H1 (cell line): ENCODE data around the gene OTX2. TPM values are rescaled to one million over a fixed set of nuclear protein-coding genes. Genes with fewer than 3 reads are reported as not detected.

Experiments
- CTCF ChIA-PET: fragments of 300-600 bp; sonication (Branson Sonifier 250); formaldehyde crosslinking; loops from one replicate; lab custom pipeline; 2021; ENCODE audit not compliant: partially characterized antibody; lab: Charles Lee
- POLR2A ChIA-PET: fragments of 300-600 bp; sonication (Branson Sonifier 250); formaldehyde crosslinking; loops from one replicate; lab custom pipeline; 2021; ENCODE audit warnings: inconsistent platforms; ENCODE audit not compliant: partially characterized antibody; lab: Charles Lee
- DNase-seq, 2 experiments: peaks; one replicate each; pipeline versions ENCODE4 v3.0.0 to v3.0.0-alpha.2; 2010 to 2022; ENCODE audit warnings: low spot score in 2 of 2, low read depth in 1 of 2, mixed read lengths in 1 of 2
- FAIRE-seq: peaks from 2 replicates; lab custom pipeline; 2011; peaks lifted over from hg19 to GRCh38; lab: Jason Lieb, UNC
- H2AFZ ChIP-seq: 2 replicates; pipeline ENCODE4 v1.8.1; 2012; ENCODE audit warnings: low read length, inconsistent platforms
- H2AK5ac ChIP-seq: 2 replicates; pipeline ENCODE4 v1.6.1; 2013; ENCODE audit warnings: low read depth, low read length
- H2BK120ac ChIP-seq: replicated peaks from 2 replicates; pipeline ENCODE3; 2013; ENCODE audit warnings: low read depth, low read length, inconsistent platforms
- H2BK12ac ChIP-seq: 2 replicates; pipeline ENCODE4 v1.6.1; 2013; ENCODE audit warnings: low read depth, low read length
- H2BK15ac ChIP-seq: 2 replicates; pipeline ENCODE4 v1.6.1; 2013; ENCODE audit warnings: low read length
- H2BK20ac ChIP-seq: 2 replicates; pipeline ENCODE4 v1.6.1; 2013; ENCODE audit warnings: low read length
- H2BK5ac ChIP-seq: 2 replicates; pipeline ENCODE4 v1.6.1; 2013; ENCODE audit warnings: low read depth, low read length
- H3K14ac ChIP-seq: 2 replicates; pipeline ENCODE4 v1.6.1; 2013; ENCODE audit warnings: inconsistent platforms; ENCODE audit not compliant: insufficient read length
- H3K18ac ChIP-seq: 2 replicates; pipeline ENCODE4 v1.6.1; 2013; ENCODE audit warnings: low read length; ENCODE audit errors: extremely low read depth
- H3K23ac ChIP-seq: 2 replicates; pipeline ENCODE4 v1.6.1; 2013; ENCODE audit warnings: inconsistent platforms; ENCODE audit not compliant: insufficient read length
- H3K23me2 ChIP-seq: 2 replicates; pipeline ENCODE4 v1.6.1; 2013; ENCODE audit warnings: low read depth, low read length
- H3K27ac ChIP-seq: 2 replicates; pipeline ENCODE4 v1.6.1; 2011; ENCODE audit warnings: low read depth, low read length, inconsistent platforms
- H3K27me3 ChIP-seq, 4 experiments: replicated peaks in 1 of 4; 1 replicate in 1 of 4; 2 replicates in 3 of 4; pipeline versions ENCODE4 v1.6.1 to v1.8.1; 2011 to 2013; ENCODE audit warnings: low read length in 3 of 4, mild to moderate bottlenecking in 3 of 4, inconsistent platforms in 2 of 4, mixed read lengths in 2 of 4, moderate library complexity in 1 of 4; ENCODE audit not compliant: control insufficient read depth in 3 of 4, insufficient read depth in 3 of 4; ENCODE audit errors: extremely low read depth in 1 of 4
- H3K36me3 ChIP-seq, 4 experiments: 2 replicates each; pipeline versions ENCODE4 v1.6.1 to v1.8.1; 2011 to 2013; ENCODE audit warnings: mild to moderate bottlenecking in 4 of 4, low read length in 3 of 4, moderate library complexity in 2 of 4, control low read depth in 1 of 4, inconsistent platforms in 1 of 4; ENCODE audit not compliant: insufficient read depth in 4 of 4, control insufficient read depth in 2 of 4
- H3K4ac ChIP-seq: replicated peaks from 2 replicates; pipeline ENCODE3; 2013; ENCODE audit warnings: low read length, low read depth, mixed read lengths, inconsistent platforms; ENCODE audit not compliant: insufficient read length
- H3K4me1 ChIP-seq, 4 experiments: replicated peaks in 1 of 4; 1 replicate in 1 of 4; 2 replicates in 3 of 4; pipeline versions ENCODE4 v1.6.1 to v1.8.1; 2011 to 2013; ENCODE audit warnings: low read length in 3 of 4, inconsistent platforms in 2 of 4, mixed read lengths in 1 of 4; ENCODE audit not compliant: insufficient read depth in 4 of 4, control insufficient read depth in 3 of 4
- H3K4me2 ChIP-seq, 2 experiments: 2 replicates each; pipeline versions ENCODE4 v1.6.1 to v1.8.1; 2011 to 2013; ENCODE audit warnings: low read depth in 2 of 2, low read length in 2 of 2, control low read depth in 1 of 2, inconsistent platforms in 1 of 2, mild to moderate bottlenecking in 1 of 2; ENCODE audit not compliant: insufficient read depth in 1 of 2
- H3K4me3 ChIP-seq, 4 experiments: fragments of 200-600, 300-600 bp in 1 of 4; sonication (generic), shearing (Covaris generic), sonication (Bioruptor Twin) in 1 of 4; 2 replicates each; pipeline versions ENCODE4 v1.5.1 to v1.8.1; 2011 to 2016; ENCODE audit warnings: low read length in 4 of 4, low read depth in 3 of 4, control low read depth in 2 of 4, inconsistent platforms in 2 of 4, mild to moderate bottlenecking in 2 of 4, mixed read lengths in 1 of 4, moderate library complexity in 1 of 4; ENCODE audit not compliant: insufficient read depth in 2 of 4; ENCODE audit errors: extremely low read depth in 1 of 4
- H3K56ac ChIP-seq: replicated peaks from 2 replicates; pipeline ENCODE3; 2013; ENCODE audit warnings: low read depth, mild to moderate bottlenecking, mixed read lengths, low read length, inconsistent platforms; ENCODE audit not compliant: insufficient read length
- H3K79me1 ChIP-seq: 2 replicates; pipeline ENCODE4 v1.6.1; 2013; ENCODE audit warnings: low read depth, low read length, control low read depth
- H3K79me2 ChIP-seq, 2 experiments: 2 replicates each; pipeline versions ENCODE4 v1.6.1 to v1.8.1; 2012 to 2013; ENCODE audit warnings: low read length in 2 of 2, mild to moderate bottlenecking in 2 of 2, inconsistent platforms in 1 of 2; ENCODE audit not compliant: insufficient read depth in 2 of 2, control insufficient read depth in 1 of 2
- H3K9ac ChIP-seq, 4 experiments: replicated peaks in 1 of 4; 1 replicate in 1 of 4; 2 replicates in 3 of 4; pipeline versions ENCODE4 v1.6.1 to v1.8.1; 2011 to 2013; ENCODE audit warnings: low read depth in 3 of 4, low read length in 3 of 4, control low read depth in 2 of 4, mild to moderate bottlenecking in 2 of 4, moderate library complexity in 2 of 4, inconsistent platforms in 1 of 4; ENCODE audit errors: extremely low read depth in 1 of 4
- H3K9me3 ChIP-seq, 2 experiments: 2 replicates each; pipeline versions ENCODE4 v1.6.1 to v1.8.1; 2012 to 2013; ENCODE audit warnings: mild to moderate bottlenecking in 2 of 2, moderate library complexity in 2 of 2, control low read depth in 1 of 2, inconsistent platforms in 1 of 2, low read depth in 1 of 2, low read length in 1 of 2, mixed read lengths in 1 of 2; ENCODE audit not compliant: insufficient read depth in 2 of 2
- H4K20me1 ChIP-seq, 2 experiments: replicated peaks in 1 of 2; 2 replicates each; pipeline versions ENCODE3 to v1.8.1; 2011 to 2013; ENCODE audit warnings: inconsistent platforms in 2 of 2, low read length in 2 of 2, mild to moderate bottlenecking in 1 of 2; ENCODE audit not compliant: insufficient read depth in 2 of 2, control insufficient read depth in 1 of 2
- H4K5ac ChIP-seq: 2 replicates; pipeline ENCODE4 v1.6.1; 2013; ENCODE audit warnings: low read length, low read depth, mixed read lengths, inconsistent platforms; ENCODE audit not compliant: insufficient read length
- H4K8ac ChIP-seq: 2 replicates; pipeline ENCODE4 v1.8.0; 2013; ENCODE audit warnings: mild to moderate bottlenecking, moderate library complexity, low read length, inconsistent platforms; ENCODE audit not compliant: insufficient read depth; ENCODE audit errors: extremely low read depth
- H4K91ac ChIP-seq: replicated peaks from 2 replicates; pipeline ENCODE3; 2013; ENCODE audit warnings: low read length, mixed read lengths, inconsistent platforms; ENCODE audit not compliant: insufficient read length
- ATF3 ChIP-seq: IDR thresholded peaks from 2 replicates; pipeline ENCODE4 v1.6.1; 2011; ENCODE audit warnings: low read depth, mild to moderate bottlenecking, low read length; ENCODE audit not compliant: insufficient read depth
- BCL11A ChIP-seq, 2 experiments: IDR thresholded peaks; one replicate each; pipeline ENCODE4 v1.6.1; 2011; ENCODE audit warnings: low read depth in 2 of 2, low read length in 2 of 2, mild to moderate bottlenecking in 2 of 2
- CTCF ChIP-seq, 3 experiments: IDR thresholded peaks; 1 replicate in 2 of 3; 2 replicates in 1 of 3; pipeline versions ENCODE4 v1.5.1 to v1.6.1; 2011; ENCODE audit warnings: low read length in 3 of 3, mild to moderate bottlenecking in 3 of 3, inconsistent platforms in 2 of 3, low read depth in 1 of 3, moderate library complexity in 1 of 3; ENCODE audit not compliant: insufficient read depth in 1 of 3; ENCODE audit errors: control extremely low read depth in 1 of 3
- RBBP5 ChIP-seq: IDR thresholded peaks from 2 replicates; pipeline ENCODE4 v1.7.1; 2012; ENCODE audit warnings: low read depth, mild to moderate bottlenecking, inconsistent platforms, low read length, moderate library complexity, borderline replicate concordance
- SP1 ChIP-seq: IDR thresholded peaks from 2 replicates; pipeline ENCODE4 v1.6.1; 2011; ENCODE audit warnings: low read depth, low read length
- WGBS, 2 experiments: shearing (Covaris generic) in 1 of 2; methylation state at CpG; one replicate each; pipeline versions ENCODE4 v1.1.6 to v1.1.7; 2013 to 2015; ENCODE audit warnings: low lambda C conversion rate in 2 of 2, mixed read lengths in 2 of 2, inconsistent platforms in 1 of 2, low coverage in 1 of 2, missing lambda C conversion rate in 1 of 2; ENCODE audit not compliant: insufficient replicate concordance in 2 of 2, insufficient coverage in 1 of 2, insufficient read length in 1 of 2; ENCODE audit errors: extremely low coverage in 1 of 2, missing lambda C conversion rate in 1 of 2; 5-methylcytosine and 5-hydroxymethylcytosine counted together
- polyA plus RNA-seq, 7 experiments: library from polyadenylated mRNA; depleted of rRNA in 3 of 7; stranded (reverse) in 5 of 7; unstranded in 2 of 7; fragments of >200 nt in 5 of 7; fragments of 200-250 nt in 2 of 7; gene quantifications; 1 replicate in 5 of 7; 2 replicates in 1 of 7; 4 replicates in 1 of 7; pipeline versions ENCODE4 v1.2.1 to v1.2.3, GENCODE V29; 2011 to 2013; ENCODE audit warnings: missing spikeins in 2 of 7, mixed read lengths in 2 of 7
- total RNA-seq: library from RNA; stranded (reverse); fragmentation: NEBNext Ultra II Directional; extraction: Animal tissue kit (Norgen Biotek cat#: 25700); gene quantifications from 2 replicates; pipeline ENCODE4 v1.2.1, GENCODE V29; 2021
- TF ChIP-seq, protein P1 (sequence below): IDR thresholded peaks from 2 replicates; pipeline ENCODE4 v1.6.1; 2012; ENCODE audit warnings: inconsistent platforms

The OTX2 gene
- total and polyA plus RNA-seq, 2 of the 8 experiments (the other 6 are each of a cell fraction or from before 2014, with no cell fraction given) = 33.9 to 155 TPM

DNA sequence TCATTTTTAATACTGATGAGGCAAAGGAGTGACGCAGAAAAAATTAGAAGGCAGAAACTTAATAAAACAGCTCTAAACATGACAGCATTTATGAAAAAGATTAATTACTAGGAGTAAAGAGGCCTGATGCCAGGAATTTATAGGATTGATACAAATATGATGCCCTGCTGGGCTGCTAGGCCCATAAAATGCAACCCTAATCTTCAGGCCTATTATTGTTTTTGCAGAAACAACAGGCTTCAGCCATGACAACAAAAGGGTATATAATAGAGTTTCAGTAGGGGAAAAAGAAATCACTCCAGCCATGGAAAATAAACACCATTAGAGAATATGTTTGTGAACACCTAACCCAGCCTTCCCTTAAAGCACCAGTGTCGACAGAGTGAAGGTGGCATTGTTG, 50.6 kb downstream of the OTX2 start:
- FAIRE-seq (no peak), DNase-seq (peak in 1 of 2 experiments; percentile 6)
- no peak overlapping the region for H3K27ac ChIP-seq
- H2BK12ac ChIP-seq = no peak overlapping the region
- H2AK5ac ChIP-seq = no peak overlapping the region
- no peak overlapping the region for H2BK5ac ChIP-seq
- H3K9me3 ChIP-seq = no peaks in the 10 kb centered on the region; a peak in 1 of 4 replicates
- no peak overlapping the region for H2BK120ac ChIP-seq
- ChIA-PET CTCF (interaction anchor here (0.7 kb wide), 1 partner anchor 11 kb away, joined by 3 read pairs; no protein-coding TSS in a partner anchor), POLR2A (interaction anchor here (0.7 kb wide), 1 partner anchor 12 kb away, joined by 3 read pairs; no protein-coding TSS in a partner anchor)
- peaks cover 0 to 10% (median 4%) of the 10 kb centered on the region in 4 experiments; a peak in 5 of 7 replicates for H3K4me1 ChIP-seq
- H3K9ac ChIP-seq = no peak overlapping the region
- H3K36me3 ChIP-seq = no peaks in the 10 kb centered on the region
- no peaks in the 10 kb centered on the region; a peak in 1 of 7 replicates for H3K27me3 ChIP-seq
- H3K4ac ChIP-seq = no peak overlapping the region
- H4K91ac ChIP-seq = no peak overlapping the region
- H3K23ac ChIP-seq = no peak overlapping the region
- H4K20me1 ChIP-seq = no peaks in the 10 kb centered on the region
- H4K8ac ChIP-seq = no peak overlapping the region
- no peaks in the 10 kb centered on the region for H3K79me2 ChIP-seq
- TF ChIP-seq CTCF (IDR thresholded peaks at IDR 0.05; ENCODE audit: control extremely low read depth in 1 of 3, insufficient read depth in 1 of 3, low read depth in 1 of 3, low read length in 3 of 3) = no peak
- TF ChIP-seq SP1 = no peak
- TF ChIP-seq BCL11A (IDR thresholded peaks at IDR 0.05; ENCODE audit: low read depth in 2 of 2, low read length in 2 of 2) = no peak
- TF ChIP-seq, protein P1, sequence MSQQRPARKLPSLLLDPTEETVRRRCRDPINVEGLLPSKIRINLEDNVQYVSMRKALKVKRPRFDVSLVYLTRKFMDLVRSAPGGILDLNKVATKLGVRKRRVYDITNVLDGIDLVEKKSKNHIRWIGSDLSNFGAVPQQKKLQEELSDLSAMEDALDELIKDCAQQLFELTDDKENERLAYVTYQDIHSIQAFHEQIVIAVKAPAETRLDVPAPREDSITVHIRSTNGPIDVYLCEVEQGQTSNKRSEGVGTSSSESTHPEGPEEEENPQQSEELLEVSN = no peak
- TF ChIP-seq RBBP5 = no peak
- TF ChIP-seq ATF3 = no peak
- H4K5ac ChIP-seq = no peak overlapping the region
- H2AFZ ChIP-seq = no peak overlapping the region
- no peak overlapping the region for H3K56ac ChIP-seq
- H3K4me3 ChIP-seq = no peak overlapping the region
- no peaks in the 10 kb centered on the region for H3K23me2 ChIP-seq
- H3K14ac ChIP-seq = no peak overlapping the region
- 89% methylated on average over 2 of the region's 2 CpGs; no CpG with 5 or more reads in 1 of the 2 experiments for WGBS, 2 experiments
- H2BK15ac ChIP-seq = no peak overlapping the region
- no peak overlapping the region for H3K4me2 ChIP-seq
- no peaks in the 10 kb centered on the region for H3K79me1 ChIP-seq
- H3K18ac ChIP-seq = no peak overlapping the region
- H2BK20ac ChIP-seq = no peak overlapping the region
